CD4-positive, alpha-beta T cell treated with Interleukin-21 for 1 hour (primary cell): ENCODE data around the gene ACKR3.

ENCODE experiments used
- DNase-seq: peaks from one replicate; pipeline ENCODE4 v3.0.0-alpha.2; 2020

The ACKR3 gene

DNA sequence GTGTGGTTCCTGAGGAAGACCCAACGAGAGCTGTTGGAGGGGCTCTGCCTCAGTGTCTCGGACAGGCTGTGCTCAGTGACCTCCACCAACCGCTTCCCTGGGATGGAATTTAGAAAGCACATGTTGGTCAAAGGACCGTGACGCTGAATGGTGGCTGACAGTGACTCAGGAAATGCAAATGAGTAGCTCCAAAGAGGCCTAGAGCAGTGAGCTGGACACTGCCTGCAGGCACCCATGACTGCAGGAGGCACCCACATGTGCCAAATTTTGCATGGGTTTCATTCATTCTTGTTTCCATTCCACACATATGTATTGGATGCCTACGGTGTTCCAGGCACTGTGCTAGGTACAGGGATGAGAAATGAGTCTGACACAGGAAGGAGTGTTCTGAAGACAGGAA is 46.4 kb downstream of the ACKR3 start:
- no peak for DNase-seq

DNA sequence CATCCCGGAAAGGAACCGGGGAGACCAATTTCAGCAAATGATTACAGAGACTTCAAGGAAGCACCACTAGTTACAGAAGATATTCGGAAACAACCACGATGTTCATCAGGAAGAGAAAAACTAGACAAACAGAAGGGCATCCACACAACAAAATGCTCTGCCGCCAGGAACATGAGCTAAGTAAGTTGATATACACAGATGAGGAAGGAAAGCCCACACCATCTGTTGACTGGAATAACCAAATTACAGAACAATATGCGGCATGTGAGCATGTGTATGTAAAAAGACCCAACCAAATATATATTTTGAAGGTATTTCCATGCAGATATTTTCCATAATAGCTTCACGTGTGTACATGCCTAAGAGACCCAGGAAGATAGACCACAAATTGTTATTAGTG is 47.0 kb downstream of the ACKR3 start:
- no peak for DNase-seq

DNA sequence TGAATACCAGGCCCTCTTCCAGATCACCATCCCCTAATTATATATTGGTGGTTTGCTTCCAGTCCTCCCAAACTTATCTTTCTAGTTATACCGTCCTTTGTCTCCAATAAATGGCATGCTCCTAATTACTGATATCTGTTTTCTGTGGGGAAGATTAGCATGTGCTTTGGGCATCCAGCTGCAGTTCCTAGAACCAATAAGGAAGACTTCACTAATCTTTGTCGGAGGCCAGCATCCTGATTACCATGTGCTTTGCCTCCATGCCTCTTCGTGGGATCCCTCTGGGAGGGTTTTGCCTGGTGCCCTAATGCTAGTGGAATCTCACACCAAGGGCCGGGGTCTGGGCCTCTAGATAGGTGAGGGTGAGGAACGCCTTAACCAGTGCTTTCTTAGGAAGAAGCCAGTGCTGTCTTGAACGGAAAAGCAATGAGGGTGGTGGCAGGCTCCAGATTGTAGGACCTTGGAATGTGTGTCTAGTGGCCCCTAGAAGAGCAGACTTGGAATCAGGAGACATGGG is 47.7 kb downstream of the ACKR3 start:
- DNase-seq, result no peak

DNA sequence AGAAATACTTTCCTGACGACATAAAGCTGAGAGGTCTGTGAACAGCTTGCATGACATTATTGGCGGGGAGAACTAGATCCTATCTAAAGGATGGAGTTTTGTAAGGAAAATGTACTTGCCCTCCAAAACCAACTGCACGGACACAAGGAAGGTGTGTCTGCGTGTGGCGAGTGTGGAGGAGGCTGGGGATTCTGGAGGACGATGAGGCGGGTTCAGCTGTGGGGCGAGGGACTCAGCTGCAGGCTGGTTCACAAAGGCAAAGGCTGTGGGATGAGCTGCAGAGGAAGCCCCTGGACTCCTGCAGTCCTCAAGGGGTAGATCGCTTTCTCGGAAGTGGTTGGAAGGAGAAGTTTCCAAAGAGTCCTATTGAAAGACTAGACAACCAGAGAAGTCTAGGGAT is 48.2 kb downstream of the ACKR3 start:
- DNase-seq, result no peak

DNA sequence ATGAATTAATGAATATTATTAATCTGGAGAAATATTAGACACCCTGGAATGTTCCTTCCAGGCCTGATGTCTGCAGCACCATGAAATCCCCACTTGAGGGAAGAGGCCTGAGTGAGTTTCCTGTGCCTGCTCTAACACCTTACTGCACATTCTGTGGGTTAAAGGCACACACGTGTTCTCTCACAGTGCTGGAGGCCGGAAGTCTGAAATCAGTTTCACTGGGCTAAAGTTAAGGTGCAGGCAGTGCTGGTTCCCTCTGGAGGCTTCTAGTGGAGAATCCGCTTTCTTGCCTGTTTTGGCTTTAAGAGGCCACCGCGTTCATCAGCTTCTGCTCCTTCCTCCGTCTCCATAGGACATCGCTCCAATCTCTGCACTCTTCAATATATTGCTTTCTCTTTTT is 48.7 kb downstream of the ACKR3 start:
- DNase-seq, result no peak

DNA sequence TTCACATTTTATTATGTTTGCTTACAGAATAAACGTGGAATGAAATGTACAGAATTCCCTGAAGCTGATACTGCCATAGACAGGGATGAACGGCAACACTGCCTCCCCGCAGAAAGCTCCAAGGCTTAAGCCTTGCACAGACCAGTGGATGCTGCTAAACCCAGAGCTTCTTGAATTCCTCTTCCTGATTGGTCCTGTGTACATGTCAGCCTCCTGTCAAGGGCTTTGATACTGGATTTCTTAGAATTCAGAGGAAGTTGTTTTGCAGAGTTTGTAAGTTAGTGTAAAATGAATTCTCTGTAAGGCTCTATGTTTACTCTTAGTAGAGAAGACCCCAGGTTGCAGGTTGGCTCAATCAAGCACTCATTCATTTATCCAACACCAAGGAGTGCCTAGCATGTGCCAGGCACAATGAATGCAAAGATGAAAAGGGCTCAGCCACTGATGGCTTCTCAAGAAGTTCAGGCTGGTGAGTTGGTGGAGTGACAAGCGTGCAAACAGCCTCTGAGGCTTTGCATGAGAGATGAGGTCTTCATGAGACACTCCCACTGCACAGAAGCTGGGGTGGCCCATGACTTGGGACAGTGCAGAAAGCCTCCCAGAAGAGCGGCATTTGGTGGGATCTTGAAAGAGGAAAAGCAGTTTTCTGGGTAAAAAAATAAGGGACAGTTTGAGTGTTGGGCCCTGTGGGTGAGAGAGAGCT is 50.4 kb downstream of the ACKR3 start:
- DNase-seq, result no peak

DNA sequence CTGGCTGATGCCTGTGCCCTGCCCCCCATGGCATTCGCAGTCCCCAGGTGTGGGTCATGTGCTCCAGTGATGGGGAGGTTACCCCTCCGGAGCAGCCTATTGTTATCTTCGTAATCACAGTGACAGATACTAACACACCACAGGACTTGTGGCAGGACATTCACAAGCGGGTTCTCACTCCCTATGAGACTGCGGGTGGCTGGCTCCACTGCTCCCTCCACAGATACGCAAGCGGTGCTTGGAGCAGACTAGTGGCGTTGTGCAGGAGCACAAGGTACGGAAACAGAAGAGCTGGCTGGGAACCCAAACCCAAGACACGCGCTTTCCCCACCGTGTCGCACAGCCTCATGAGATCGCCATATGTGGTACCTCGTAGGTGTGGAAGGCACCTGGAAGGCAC is 52.2 kb downstream of the ACKR3 start:
- no peak for DNase-seq

DNA sequence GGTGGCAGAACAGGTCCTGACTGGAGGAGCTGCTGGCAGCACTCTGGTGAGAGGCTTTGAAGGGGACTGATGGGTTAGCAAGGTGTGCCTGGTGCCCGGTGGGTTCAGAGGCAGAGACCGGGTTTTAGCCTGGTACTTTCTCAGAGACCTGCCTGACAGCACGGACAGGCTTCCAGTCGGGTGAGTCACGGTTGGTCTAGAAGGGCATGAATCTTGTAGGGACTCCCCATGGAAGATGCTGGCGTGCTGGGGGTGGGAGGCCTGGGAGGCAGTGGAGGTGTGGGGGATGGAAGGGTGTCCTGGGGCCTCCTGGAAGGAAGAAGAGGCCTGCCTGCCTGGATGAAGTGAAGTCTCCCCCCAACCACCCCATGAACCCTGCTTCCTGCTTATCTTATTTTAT is 52.6 kb downstream of the ACKR3 start:
- no peak for DNase-seq

DNA sequence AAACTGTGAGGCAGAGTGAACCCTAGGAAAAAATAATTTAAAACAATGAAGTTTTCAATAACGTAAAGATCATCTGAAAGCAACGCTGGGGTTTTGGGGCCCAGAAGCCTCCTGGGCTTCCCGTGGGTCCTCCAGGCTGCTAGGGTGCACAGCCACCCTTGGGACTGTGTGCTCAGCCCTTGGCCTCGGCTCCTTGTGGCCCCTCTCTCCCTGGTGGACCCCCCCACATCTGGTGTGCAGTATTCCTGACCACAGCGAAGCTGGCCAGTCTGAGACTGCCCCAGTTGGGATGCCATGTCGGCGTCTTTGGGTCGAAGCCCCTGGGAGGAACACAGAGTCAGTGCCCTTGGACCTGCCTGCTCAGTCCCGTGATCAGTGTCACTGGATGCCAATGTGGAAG is 53.0 kb downstream of the ACKR3 start:
- DNase-seq, result no peak

DNA sequence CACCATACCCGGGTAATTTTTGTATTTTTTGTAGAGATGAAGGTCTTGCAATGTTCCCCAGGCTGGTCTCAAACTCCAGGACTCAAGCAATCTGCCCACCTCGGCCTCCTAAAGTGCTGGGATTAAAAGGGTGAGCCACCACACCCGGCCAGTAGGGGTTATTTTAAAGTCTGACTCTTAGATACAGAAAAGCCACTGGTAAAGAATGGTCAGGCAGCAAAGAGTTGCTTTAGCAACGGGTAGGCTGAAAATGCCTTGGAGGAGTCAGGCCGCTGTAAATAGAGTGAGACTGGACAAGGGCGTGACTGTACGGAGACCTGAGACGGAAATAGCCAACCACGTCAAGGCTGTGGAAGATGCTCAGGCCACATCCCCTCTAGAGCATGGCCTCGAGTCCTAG is 54.2 kb downstream of the ACKR3 start:
- DNase-seq, result no peak

DNA sequence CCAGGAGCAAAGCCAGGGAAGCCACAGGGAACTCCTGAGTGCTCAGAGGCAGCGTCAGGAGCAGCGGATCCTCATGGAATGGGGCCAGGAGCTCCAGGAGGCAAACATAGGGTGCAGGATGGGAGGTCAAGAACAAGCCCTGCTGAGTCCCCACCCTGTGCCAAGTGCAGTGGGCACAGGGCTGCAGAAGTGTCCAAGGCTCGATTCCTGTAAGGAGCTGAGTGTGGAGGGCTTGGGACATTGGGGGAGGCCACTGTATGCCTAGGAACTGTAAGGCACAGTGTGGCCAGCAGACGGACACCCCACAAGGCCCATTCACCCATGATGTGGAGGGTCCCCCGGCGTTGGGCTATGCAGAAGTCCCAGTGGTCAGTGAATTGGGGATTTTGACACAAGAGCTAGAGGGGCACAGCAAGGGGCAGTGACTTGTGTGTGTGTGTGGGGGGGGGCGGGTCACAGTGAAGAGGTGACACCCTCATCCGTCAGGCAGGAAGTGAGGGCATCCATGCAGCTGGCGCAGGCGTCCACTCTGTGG is 55.6 kb downstream of the ACKR3 start:
- DNase-seq, result no peak

DNA sequence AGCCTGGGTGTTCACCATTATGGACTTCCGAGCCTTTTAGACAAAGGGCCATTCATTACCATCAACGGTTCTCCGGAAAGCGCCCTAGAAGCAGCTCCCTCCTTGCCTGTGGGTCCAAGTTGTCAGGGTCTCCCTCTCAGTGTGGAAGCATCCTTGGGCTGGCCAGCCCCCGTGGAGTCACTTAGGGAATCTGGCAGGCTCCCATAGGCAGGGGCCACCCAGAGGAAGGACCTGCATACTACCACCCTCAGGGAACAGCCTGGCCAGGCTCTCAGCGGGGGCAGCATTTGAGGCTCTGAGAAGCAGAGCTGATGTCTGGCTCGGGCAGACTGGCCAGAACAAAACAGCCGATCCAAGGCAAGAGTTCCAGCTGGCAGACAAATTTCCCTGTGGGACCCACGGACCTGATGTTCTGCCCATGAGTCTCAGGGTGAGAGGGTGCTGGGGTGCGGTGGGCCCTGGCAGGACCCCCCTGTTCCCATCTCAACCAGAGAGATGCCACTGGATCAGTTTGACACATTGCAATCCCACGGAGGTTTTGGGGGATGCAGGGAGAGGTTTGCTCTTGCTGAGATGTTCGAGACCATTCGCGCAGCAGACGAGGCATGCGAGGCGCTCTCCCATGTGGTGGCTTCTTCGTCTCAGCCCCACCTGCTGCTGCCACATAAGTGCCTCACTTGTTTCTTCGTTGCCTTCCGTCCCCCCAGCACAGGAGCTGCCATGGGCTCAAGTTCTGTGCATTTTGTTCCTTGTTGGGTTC is 56.9 kb downstream of the ACKR3 start:
- no peak for DNase-seq

DNA sequence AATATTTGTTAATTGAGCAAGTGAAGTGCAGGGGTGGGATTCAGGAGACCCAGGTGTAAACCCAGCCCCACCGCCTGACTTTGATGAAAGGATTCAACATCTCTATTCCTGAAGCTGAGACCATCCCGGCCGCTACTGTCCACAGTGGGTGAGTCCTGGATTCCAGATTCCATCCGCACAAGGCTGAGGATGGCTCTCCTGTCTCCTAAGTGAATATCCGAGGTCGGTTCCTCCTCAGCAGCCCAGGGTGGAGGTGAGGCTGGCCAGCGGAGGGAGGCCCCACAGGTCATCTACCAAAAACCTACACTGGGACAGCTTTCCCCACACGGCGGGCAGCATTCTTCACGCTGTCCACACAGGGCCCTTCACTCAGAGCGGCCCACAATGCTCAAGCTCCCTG is 57.6 kb downstream of the ACKR3 start:
- no peak for DNase-seq

DNA sequence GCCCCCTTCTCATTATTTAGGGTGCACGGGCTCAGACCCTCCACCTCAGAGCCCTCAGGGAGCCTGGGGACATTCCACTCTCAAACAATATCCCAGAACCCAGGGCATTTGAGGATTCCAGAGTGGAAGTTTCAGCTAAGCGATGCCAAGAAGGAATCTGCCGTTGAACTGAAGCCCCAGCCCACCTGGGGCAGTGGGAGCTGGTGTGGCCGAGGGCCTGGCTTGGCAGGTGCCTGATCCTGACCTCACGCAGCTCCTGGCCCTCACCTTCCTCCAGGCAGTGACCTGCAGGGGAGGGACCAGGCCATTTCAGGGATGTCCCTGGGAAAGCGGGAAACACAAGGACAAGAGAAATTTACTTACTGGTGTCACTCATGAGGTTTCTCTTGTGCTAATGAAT is 58.2 kb downstream of the ACKR3 start:
- DNase-seq, result no peak

DNA sequence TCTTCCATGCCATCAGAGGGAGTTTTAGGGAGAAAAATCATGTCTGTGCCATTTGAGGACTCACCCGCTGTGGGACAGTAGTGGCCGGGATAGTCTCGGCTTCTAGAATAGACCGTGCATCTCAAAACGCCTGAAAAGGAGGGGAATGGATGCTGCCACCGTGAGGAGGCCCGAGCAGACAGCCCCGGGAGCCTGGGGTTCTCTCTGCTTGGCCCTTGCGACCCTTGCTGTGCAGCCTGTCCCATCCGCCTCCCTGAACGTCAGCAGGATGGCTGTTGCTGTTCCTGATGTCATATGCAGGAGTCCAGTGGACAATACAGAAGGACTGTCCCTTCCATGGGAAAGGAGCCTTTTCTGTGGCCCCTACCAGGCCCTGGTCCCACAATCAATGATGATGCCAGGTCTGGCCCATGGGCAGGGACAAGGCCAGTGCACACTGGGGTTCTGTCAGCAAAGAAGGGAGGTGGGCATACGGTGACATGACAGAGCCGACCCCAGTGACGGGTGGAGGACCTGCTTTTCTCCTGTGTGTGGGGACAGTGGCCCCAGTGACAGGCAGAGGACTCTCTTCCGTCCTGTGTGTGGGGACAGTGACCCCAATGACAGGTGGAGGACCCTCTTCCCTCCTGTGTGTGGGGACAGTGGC is 58.8 kb downstream of the ACKR3 start:
- no peak for DNase-seq

DNA sequence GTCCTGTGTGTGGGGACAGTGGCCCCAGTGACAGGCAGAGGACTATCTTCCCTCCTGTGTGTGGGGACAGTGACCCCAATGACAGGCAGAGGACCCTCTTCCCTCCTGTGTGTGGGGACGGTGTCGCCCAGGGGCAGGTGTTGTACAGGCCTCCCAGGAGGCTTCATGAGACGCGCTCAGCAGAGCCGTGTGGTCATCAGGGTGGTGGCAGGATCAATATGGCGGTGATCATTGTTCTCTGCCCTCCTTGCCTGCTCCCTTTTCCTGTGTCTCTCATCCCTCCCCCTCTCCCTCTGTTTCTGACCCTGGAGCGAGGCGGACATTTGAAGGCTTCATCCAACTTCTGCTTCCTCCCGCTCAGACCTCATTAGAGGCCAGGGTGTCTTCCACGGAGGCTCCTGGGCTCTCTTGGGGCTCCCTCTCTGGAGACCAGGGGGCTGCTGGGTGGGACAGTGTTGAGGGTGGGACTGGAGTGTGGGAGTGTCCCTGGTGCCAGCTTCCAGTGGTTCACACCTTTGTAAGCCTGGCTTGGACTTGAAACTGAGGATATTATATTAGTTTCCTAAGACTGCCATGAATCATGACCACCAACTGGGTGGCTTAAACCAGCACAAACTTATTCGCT is 59.5 kb downstream of the ACKR3 start:
- no peak for DNase-seq

DNA sequence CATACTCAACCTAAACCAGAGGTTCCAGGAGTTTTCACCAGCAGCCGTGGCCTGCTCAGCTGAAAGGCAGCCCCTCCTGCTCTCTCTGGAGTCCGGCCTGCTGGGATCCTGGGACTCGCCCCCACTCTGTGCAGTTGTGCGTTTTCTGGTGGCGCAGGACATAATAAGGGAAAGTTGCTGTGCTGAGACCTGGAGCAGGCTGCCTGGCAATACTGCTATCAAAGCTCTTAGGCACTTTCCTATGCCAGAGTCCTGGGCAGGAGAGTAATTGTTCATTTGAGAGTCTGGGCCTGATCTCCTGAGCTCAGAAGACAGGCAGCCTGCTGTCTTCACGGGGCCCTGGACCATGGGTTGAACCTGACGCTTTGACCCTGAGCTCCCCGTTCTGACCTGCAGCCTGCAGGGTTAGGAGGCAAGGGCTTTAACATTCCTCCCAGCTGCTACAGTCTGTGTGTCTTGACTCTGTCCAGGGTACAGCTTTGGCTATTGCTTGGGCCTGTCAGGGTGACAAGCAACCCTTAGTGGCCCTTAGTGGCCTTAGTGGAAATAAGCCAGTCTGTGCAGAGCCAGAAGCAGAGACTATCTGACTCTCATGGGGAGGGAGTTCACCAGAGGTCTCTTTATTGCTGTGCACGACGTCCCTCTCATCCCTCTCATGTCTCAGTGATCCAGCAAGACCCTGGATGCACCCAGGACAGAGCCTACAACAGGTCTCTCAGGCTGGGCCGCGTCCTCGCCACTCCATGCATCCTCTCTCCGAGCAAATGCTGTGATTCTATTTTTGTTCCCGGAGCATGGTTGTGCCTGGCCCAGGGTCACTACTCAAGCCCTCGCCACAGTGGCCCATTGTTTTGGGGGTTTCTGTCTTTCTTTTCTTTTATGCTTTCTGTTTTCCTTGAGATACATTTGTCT is 60.6 kb downstream of the ACKR3 start:
- no peak for DNase-seq

DNA sequence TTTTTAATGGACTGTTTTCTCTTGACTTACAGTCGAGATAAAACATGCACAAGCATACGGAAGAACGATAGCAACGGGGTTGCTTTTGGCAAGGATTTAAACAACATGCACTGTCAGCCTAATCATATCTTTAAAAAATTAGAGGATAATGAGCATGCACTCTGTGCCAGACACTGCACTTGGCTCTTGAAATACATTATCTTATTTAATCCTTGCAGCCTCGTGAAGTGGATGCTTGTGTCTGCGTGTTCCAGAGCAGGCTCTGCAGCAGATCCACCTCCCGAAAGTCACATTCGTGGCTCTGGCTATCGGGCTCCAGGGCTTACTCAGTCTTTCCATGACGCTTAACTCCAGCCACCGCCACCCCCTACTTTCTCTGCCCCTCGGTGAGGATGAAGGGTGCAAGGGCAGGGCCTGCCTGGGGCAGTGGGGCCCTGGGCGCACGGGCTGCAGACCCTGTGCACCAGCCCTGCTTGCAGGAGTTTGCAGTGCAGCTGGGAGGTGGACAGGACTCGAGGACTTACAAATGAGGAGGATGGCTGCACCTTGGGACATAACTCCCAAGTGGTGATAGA is 61.7 kb downstream of the ACKR3 start:
- no peak for DNase-seq

DNA sequence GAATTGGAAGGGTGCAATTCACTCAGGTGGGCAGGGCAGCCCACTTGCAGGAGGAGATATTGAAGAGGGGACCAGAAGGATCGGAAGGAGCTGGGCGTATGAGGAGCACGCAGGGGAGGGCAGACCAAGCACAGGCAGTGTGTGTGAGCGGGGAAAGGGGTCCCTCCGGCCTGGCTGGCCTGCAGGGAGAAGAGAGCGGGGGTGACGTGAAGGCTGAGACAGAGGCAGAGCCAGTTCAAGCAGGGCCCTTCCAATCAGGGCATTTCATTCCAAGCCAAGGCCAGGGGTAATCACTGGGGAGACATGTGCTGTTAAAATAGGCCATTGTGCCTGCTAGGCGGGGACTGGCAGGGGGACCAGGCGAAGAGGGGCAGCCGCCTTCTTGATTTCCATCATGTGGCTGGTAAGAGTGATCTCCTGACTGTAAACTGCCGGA is 62.2 kb downstream of the ACKR3 start:
- no peak for DNase-seq
